GM23338 (cell line): ENCODE results near the gene AFF3. TPM values are rescaled to one million over a fixed set of nuclear protein-coding genes. Genes with fewer than 3 reads are reported as not detected.

Experiments
- ATAC-seq: fragments of 200-7000 bp; cut with Tn5 transposase; 3 replicates; pipeline ENCODE4 v1.9.1; 2020
- DNase-seq: peaks from one replicate; pipeline ENCODE4 v3.0.0-alpha.2; 2015; ENCODE audit warnings: low spot score
- H2AFZ ChIP-seq: fragments of 200-600 bp; sonication (generic); 2 replicates; pipeline ENCODE4 v1.8.0; 2016; ENCODE audit warnings: antibody characterized with exemption, mild to moderate bottlenecking, moderate library complexity
- H3F3A ChIP-seq: fragments of 200-600 bp; sonication (generic); replicated peaks from 2 replicates; pipeline ENCODE4 v1.8.0; 2017; ENCODE audit warnings: antibody characterized with exemption, mixed run types, low read depth
- H3K27ac ChIP-seq: fragments of 200-600 bp; sonication (generic); 2 replicates; pipeline ENCODE4 v1.6.1; 2016; ENCODE audit warnings: low read depth
- H3K27me3 ChIP-seq: fragments of 200-600 bp; sonication (generic); 2 replicates; pipeline ENCODE4 v1.8.0; 2016; ENCODE audit warnings: mild to moderate bottlenecking, mixed run types, moderate library complexity; ENCODE audit not compliant: insufficient read depth
- H3K36me3 ChIP-seq: fragments of 200-600 bp; sonication (generic); 2 replicates; pipeline ENCODE4 v1.8.0; 2016; ENCODE audit warnings: mild to moderate bottlenecking; ENCODE audit not compliant: insufficient read depth
- H3K4me1 ChIP-seq: fragments of 200-600 bp; sonication (generic); 2 replicates; pipeline ENCODE4 v1.8.0; 2016; ENCODE audit warnings: mild to moderate bottlenecking, moderate library complexity; ENCODE audit not compliant: insufficient read depth
- H3K4me2 ChIP-seq: fragments of 200-600 bp; sonication (generic); 2 replicates; pipeline ENCODE4 v1.7.1; 2017; ENCODE audit warnings: mixed run types
- H3K4me3 ChIP-seq: fragments of 200-600 bp; sonication (generic); 2 replicates; pipeline ENCODE4 v1.6.1; 2016; ENCODE audit warnings: mixed run types
- H3K79me2 ChIP-seq: fragments of 200-600 bp; sonication (generic); replicated peaks from 2 replicates; pipeline ENCODE4 v1.8.0; 2017; ENCODE audit warnings: mild to moderate bottlenecking; ENCODE audit not compliant: insufficient read depth
- H3K9me2 ChIP-seq: fragments of 200-600 bp; sonication (generic); 2 replicates; pipeline ENCODE4 v1.8.0; 2017; ENCODE audit not compliant: insufficient read depth
- H4K20me1 ChIP-seq: fragments of 200-600 bp; sonication (generic); replicated peaks from 2 replicates; pipeline ENCODE4 v1.8.0; 2017; ENCODE audit warnings: mild to moderate bottlenecking; ENCODE audit not compliant: insufficient read depth
- H3K27ac Mint-ChIP-seq: 2 replicates; pipeline ENCODE4 v1.8.0; 2020; ENCODE audit warnings: inconsistent platforms, mild to moderate bottlenecking, moderate library complexity, mixed read lengths
- H3K27me3 Mint-ChIP-seq: 3 replicates; pipeline ENCODE4 v1.8.0; 2022; ENCODE audit warnings: low read depth, mild to moderate bottlenecking, moderate library complexity, mixed read lengths, inconsistent platforms; ENCODE audit not compliant: insufficient read depth, poor library complexity
- H3K36me3 Mint-ChIP-seq: 3 replicates; pipeline ENCODE4 v1.8.0; 2021; ENCODE audit warnings: low read depth, mild to moderate bottlenecking, inconsistent platforms, moderate library complexity, mixed read lengths
- H3K4me1 Mint-ChIP-seq: 3 replicates; pipeline ENCODE4 v1.8.0; 2020; ENCODE audit warnings: mild to moderate bottlenecking, inconsistent platforms, mixed read lengths
- H3K4me3 Mint-ChIP-seq: 3 replicates; pipeline ENCODE4 v1.8.0; 2021; ENCODE audit warnings: moderate library complexity, mild to moderate bottlenecking, inconsistent platforms, mixed read lengths
- H3K9me3 Mint-ChIP-seq: 3 replicates; pipeline ENCODE4 v1.8.0; 2020; ENCODE audit warnings: moderate library complexity, mild to moderate bottlenecking, inconsistent platforms, mixed read lengths
- EZH2 ChIP-seq: fragments of 200-600 bp; sonication (generic); IDR thresholded peaks from one replicate; pipeline ENCODE4 v1.8.0; 2017; ENCODE audit warnings: antibody characterized with exemption, mild to moderate bottlenecking, low read depth; ENCODE audit not compliant: unreplicated experiment
- EZH2phosphoT487 ChIP-seq: fragments of 200-600 bp; sonication (generic); IDR thresholded peaks from one replicate; pipeline ENCODE4 v1.8.1; 2018; ENCODE audit warnings: antibody characterized with exemption; ENCODE audit not compliant: unreplicated experiment
- JUNB ChIP-seq: IDR thresholded peaks from one replicate; pipeline ENCODE4 v1.6.1; 2016; ENCODE audit warnings: antibody characterized with exemption; ENCODE audit not compliant: unreplicated experiment
- POLR2AphosphoS5 ChIP-seq: IDR thresholded peaks from 2 replicates; pipeline ENCODE4 v1.6.1; 2016; ENCODE audit warnings: antibody characterized with exemption, low read depth
- STAT1 ChIP-seq: IDR thresholded peaks from one replicate; pipeline ENCODE4 v1.6.1; 2016; ENCODE audit warnings: antibody characterized with exemption; ENCODE audit not compliant: unreplicated experiment
- ZNF331 ChIP-seq: fragments of 250-450 bp; sonication (Bioruptor Pico); IDR thresholded peaks from 2 replicates; pipeline ENCODE4 v1.5.0; 2020; ENCODE audit warnings: low read depth, mild to moderate bottlenecking, moderate library complexity
- polyA plus RNA-seq: library from polyadenylated mRNA; unstranded; fragments of >200 nt; fragmentation: Nextera tagmentation; extraction: Ambion mirVana; gene quantifications from 2 replicates; pipeline ENCODE4 v1.2.1, GENCODE V29; 2016
- total RNA-seq: library from RNA; depleted of rRNA; stranded (reverse); fragments of >200 nt; shearing (Covaris generic); gene quantifications from 2 replicates; pipeline ENCODE4 v1.2.3, GENCODE V29; 2014
- TF ChIP-seq, protein P1 (sequence below): fragments of 250-450 bp; sonication (Bioruptor Pico); IDR thresholded peaks from 2 replicates; pipeline ENCODE4 v1.5.0; 2020; ENCODE audit warnings: mild to moderate bottlenecking, moderate library complexity
- TF ChIP-seq, protein P2 (sequence below): IDR thresholded peaks from 2 replicates; pipeline ENCODE4 v1.6.1; 2016; ENCODE audit warnings: antibody characterized with exemption

AFF3 gene
- total and polyA plus RNA-seq, 2 experiments from 2014 or later, result 0.73 to 1.4 TPM

DNA sequence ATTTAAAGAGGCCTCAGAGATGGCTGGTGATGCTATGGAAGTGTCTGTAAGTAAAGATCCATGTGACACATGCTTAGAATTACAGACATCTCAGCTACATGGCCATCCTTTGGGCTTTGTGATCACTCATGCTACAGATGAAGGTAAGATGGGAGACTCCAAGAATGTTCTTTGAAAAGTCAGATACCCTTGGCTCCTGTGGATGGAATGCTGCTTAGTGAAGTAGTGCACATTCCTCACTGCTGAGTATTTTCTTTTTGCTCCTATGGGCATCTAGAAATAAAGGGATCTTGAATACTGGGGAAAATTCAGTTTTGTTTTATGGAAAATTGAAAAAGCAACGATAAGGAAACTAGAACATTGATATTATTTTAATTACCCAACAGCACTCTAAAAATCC lies 597.3 kb downstream of the AFF3 start (continued):
- TF ChIP-seq, protein P1, sequence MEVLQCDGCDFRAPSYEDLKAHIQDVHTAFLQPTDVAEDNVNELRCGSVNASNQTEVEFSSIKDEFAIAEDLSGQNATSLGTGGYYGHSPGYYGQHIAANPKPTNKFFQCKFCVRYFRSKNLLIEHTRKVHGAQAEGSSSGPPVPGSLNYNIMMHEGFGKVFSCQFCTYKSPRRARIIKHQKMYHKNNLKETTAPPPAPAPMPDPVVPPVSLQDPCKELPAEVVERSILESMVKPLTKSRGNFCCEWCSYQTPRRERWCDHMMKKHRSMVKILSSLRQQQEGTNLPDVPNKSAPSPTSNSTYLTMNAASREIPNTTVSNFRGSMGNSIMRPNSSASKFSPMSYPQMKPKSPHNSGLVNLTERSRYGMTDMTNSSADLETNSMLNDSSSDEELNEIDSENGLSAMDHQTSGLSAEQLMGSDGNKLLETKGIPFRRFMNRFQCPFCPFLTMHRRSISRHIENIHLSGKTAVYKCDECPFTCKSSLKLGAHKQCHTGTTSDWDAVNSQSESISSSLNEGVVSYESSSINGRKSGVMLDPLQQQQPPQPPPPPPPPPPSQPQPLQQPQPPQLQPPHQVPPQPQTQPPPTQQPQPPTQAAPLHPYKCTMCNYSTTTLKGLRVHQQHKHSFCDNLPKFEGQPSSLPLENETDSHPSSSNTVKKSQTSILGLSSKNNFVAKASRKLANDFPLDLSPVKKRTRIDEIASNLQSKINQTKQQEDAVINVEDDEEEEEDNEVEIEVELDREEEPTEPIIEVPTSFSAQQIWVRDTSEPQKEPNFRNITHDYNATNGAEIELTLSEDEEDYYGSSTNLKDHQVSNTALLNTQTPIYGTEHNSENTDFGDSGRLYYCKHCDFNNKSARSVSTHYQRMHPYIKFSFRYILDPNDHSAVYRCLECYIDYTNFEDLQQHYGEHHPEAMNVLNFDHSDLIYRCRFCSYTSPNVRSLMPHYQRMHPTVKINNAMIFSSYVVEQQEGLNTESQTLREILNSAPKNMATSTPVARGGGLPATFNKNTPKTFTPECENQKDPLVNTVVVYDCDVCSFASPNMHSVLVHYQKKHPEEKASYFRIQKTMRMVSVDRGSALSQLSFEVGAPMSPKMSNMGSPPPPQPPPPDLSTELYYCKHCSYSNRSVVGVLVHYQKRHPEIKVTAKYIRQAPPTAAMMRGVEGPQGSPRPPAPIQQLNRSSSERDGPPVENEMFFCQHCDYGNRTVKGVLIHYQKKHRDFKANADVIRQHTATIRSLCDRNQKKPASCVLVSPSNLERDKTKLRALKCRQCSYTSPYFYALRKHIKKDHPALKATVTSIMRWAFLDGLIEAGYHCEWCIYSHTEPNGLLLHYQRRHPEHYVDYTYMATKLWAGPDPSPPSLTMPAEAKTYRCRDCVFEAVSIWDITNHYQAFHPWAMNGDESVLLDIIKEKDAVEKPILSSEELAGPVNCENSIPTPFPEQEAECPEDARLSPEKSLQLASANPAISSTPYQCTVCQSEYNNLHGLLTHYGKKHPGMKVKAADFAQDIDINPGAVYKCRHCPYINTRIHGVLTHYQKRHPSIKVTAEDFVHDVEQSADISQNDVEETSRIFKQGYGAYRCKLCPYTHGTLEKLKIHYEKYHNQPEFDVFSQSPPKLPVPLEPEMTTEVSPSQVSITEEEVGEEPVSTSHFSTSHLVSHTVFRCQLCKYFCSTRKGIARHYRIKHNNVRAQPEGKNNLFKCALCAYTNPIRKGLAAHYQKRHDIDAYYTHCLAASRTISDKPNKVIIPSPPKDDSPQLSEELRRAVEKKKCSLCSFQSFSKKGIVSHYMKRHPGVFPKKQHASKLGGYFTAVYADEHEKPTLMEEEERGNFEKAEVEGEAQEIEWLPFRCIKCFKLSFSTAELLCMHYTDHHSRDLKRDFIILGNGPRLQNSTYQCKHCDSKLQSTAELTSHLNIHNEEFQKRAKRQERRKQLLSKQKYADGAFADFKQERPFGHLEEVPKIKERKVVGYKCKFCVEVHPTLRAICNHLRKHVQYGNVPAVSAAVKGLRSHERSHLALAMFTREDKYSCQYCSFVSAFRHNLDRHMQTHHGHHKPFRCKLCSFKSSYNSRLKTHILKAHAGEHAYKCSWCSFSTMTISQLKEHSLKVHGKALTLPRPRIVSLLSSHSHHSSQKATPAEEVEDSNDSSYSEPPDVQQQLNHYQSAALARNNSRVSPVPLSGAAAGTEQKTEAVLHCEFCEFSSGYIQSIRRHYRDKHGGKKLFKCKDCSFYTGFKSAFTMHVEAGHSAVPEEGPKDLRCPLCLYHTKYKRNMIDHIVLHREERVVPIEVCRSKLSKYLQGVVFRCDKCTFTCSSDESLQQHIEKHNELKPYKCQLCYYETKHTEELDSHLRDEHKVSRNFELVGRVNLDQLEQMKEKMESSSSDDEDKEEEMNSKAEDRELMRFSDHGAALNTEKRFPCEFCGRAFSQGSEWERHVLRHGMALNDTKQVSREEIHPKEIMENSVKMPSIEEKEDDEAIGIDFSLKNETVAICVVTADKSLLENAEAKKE (CRISPR knock-in tag), result no peak
- TF ChIP-seq POLR2AphosphoS5 (no peak), EZH2phosphoT487 (no peak), JUNB (no peak)

GRCh38 chr2:99544608-99545007 lies 597.8 kb downstream of the AFF3 start:
- H3K27ac Mint-ChIP-seq, result no peak overlapping the region
- Histone ChIP-seq H3F3A (no peaks in the 10 kb centered on the region), H2AFZ (no peak overlapping the region), H3K4me1 (0 out of 2 replicates have a peak, but pooled peaks cover 2% of the 10 kb centered on the region), H3K9me2 (peaks cover 10% of the 10 kb centered on the region; the same call in 1 of the 2 replicates), H3K27me3 (no peaks in the 10 kb centered on the region), H4K20me1 (no peaks in the 10 kb centered on the region), H3K4me2 (no peak overlapping the region), H3K36me3 (no peaks in the 10 kb centered on the region), H3K79me2 (no peaks in the 10 kb centered on the region), H3K27ac (no peak overlapping the region), H3K4me3 (no peak overlapping the region)
- ATAC-seq (no peak), DNase-seq (no peak)
- TF ChIP-seq, protein P1 (CRISPR knock-in tag), result no peak
- TF ChIP-seq POLR2AphosphoS5 (no peak), ZNF331 (CRISPR knock-in tag) (no peak), STAT1 (no peak), EZH2 (no peak)
- TF ChIP-seq, protein P2, sequence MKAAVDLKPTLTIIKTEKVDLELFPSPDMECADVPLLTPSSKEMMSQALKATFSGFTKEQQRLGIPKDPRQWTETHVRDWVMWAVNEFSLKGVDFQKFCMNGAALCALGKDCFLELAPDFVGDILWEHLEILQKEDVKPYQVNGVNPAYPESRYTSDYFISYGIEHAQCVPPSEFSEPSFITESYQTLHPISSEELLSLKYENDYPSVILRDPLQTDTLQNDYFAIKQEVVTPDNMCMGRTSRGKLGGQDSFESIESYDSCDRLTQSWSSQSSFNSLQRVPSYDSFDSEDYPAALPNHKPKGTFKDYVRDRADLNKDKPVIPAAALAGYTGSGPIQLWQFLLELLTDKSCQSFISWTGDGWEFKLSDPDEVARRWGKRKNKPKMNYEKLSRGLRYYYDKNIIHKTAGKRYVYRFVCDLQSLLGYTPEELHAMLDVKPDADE, result no peak
- no peak overlapping the region for H3K4me3 Mint-ChIP-seq
- no peaks in the 10 kb centered on the region for H3K27me3 Mint-ChIP-seq
- peaks cover 13% of the 10 kb centered on the region for H3K4me1 Mint-ChIP-seq
- no peaks in the 10 kb centered on the region for H3K36me3 Mint-ChIP-seq
- H3K9me3 Mint-ChIP-seq, result no peaks in the 10 kb centered on the region
